ENCODE results near the gene CCL16.

GRCh38 chr17:36017799-36018198 is 36.5 kb upstream of the CCL16 start, which contains the start of gene CCL23:
- TF ChIP-seq POLR2AphosphoS5 (IDR thresholded peaks at IDR 0.05; ENCODE audit: low read depth, low read length) (no peak), POLR2A (IDR thresholded peaks at IDR 0.05; ENCODE audit: low read depth, low read length) (no peak)

Data from GM12892 (cell line).